HG02763 (cell line): ENCODE measurements around the gene FUS.

Experiments
- ATAC-seq: cut with Tn5 transposase; IDR thresholded peaks from one replicate; pipeline ENCODE4 v1.9.1; 2021; ENCODE audit warnings: mild to moderate bottlenecking, moderate library complexity; ENCODE audit not compliant: unreplicated experiment

Gene FUS

GRCh38 chr16:31200821-31201568, 21.1 kb downstream of the FUS start:
- ATAC-seq, result no peak

DNA sequence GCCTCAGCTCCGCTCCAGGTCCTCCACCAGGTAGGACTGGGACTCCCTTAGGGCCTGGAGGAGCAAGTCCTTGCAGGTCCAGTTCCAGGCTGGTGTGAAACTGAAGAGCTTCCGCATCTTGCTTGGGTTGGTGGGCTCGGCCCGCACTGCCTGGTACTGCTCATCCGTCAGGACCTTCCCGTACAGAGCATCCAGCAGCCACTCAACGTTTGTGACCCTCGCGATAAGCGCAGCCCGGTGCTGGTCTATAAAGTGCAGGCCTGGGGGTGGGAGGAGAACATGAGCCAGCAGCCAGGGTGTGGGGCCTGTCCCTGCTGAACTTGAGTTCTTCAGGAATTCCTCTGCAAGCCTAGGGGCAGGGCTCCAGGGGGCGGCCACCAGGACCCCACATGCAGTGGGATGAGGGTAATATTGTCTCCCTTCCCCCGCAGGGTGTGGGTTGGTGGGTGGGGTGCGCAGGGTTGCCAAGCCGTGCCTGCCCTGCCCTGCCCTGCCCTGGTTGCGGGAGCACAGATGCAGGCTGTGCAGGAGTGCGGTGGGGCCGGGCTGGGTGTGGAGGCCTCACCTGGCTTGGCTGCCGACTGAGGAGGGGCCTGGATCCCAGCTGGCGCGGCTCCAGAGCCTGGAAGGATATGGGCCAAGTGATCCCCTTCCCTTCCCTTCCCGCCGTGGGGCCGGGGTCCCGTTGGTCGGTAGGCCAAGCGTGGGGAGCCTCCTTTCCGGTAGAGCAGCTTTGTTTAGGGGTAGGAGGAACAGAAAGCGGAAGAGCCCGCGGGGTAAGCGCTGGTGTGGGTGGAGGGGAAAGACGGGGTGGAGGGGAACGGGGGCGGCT, 21.9 kb downstream of the FUS start:
- no peak for ATAC-seq

DNA sequence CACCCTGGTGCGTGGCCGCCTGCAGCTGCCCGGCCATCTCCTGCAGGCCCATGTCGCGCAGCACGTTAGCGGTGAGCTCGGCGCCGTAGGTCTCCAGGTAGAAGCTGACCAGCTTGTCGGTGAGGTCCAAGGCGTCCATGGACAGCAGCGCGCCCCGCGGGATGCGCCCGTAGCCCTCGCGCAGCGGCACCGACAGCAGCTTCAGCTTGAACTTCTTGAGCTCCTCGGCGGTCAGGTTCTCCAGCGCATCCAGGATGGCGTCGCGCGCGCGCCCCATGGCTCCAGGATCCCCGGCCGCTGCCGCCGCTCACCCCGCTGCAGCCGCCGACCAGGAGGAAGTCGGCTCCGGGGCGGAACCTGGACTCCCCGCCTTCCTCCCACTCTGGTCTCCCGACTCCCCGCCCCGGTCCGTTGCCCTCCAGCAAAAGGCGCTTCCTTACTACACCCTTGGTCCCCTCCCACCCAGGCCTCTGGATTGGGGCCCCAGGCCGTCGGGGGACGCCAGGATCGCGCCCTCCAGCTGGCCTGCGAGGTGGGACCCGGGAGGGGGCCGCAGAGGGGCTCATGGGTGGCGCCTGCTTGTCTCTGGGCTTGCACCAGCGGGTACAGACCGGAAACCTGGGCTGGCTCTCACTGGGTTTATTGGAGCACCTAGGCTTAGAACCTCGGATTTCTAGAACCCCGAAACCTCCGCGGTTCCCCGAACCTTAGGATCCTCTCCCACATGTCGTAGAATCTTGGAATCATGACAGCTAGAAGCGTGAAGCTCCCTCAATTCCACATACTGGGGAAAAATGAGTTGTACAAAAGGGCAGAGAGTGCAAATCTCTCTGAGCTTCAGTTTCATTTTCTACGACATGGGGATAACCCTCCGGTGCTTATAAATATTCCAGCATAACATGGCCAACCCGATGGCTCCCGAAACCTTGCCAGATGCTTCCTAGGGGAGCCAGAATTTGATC, 22.8 kb downstream of the FUS start, which contains the start of gene PYCARD:
TSS of gene PYCARD (minus strand) at position 347 of the 962 bp plus-strand sequence. CDS start at position 277, 70 bp downstream.
- no peak for ATAC-seq

DNA sequence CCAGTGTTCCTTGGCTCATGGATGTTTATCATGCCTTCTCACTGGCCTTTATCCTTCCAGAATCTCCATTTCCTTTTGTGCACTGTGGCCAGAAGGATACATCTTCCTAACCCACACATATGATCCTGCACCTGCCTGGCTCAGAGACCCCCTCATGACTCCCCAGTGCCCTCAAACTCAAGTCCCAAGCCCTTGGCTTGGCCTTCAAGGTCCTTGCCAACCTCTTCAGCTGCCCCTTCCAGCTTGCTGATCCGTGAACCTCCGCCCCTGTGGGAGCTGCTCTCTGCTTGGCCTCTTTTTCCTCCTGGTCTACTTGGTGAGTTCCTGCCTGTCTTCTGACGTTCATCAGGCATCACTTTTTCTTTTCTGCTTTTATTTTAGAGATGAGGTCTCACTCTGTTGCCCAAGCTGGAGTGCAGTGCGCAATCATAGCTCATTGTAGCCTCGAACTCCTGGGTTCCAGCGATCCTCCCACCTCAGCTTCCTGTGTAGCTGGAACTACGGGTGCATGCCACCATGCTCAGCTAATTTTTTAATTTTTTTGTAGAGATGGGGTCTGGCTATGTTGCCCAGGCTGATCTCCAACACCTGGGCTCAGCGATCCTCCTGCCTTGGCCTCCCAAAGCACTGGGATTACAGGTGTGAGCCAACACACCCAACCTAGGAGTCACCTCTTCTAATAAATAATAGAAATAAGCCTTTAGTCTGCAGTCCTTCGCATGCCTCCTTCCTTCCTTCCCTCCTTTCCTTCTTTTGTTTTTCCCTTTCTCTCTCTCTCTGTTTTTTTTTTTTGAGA, 25.1 kb downstream of the FUS start:
- ATAC-seq, result no peak

DNA sequence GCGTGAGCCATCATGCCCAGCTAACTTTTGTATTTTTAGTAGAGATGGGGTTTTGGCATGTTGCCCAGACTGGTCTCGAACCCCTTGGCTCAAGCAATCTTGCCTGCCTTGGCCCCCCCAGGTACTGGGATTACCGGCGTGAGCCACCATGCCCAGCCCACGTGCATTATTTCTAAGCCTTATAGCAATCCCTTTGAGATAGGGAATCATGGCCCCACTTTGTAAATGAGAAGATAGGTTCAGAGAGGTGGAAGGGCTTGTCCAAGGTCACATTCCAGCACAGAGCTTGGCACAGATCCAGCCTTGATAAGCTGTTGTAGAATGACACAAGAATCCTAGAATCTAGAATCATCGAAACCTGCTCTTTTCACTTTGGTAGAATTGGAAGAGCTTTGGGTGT, 26.8 kb downstream of the FUS start:
- no peak for ATAC-seq

DNA sequence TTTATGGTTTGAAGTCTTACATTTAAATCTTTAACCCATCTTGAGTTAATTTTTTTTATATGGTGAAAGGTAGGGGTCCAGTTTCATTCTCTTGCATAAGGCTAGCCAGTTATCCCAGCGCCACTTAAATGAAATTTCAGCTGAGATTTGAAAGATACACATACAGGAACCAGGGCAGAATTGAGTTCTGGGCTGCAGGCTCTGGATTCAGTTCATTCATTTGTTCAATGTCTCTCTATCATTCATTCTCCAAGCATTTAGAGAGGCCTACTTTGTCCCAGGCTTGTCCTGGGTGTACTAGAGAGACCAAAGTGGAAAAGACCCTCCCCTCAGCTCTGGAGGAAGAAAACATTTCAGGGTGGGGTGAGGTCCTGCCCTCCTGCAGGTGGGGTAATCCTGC, 33.4 kb downstream of the FUS start:
- no peak for ATAC-seq

- ATAC-seq, result no peak
These were observed 34.2 kb downstream of the FUS start, which contains the start of gene TRIM72 for GRCh38 chr16:31213877-31214707. Gene TRIM72, plus strand, starts transcription at chr16:31214119. Its CDS starts 620 bp downstream, at chr16:31214739.

DNA sequence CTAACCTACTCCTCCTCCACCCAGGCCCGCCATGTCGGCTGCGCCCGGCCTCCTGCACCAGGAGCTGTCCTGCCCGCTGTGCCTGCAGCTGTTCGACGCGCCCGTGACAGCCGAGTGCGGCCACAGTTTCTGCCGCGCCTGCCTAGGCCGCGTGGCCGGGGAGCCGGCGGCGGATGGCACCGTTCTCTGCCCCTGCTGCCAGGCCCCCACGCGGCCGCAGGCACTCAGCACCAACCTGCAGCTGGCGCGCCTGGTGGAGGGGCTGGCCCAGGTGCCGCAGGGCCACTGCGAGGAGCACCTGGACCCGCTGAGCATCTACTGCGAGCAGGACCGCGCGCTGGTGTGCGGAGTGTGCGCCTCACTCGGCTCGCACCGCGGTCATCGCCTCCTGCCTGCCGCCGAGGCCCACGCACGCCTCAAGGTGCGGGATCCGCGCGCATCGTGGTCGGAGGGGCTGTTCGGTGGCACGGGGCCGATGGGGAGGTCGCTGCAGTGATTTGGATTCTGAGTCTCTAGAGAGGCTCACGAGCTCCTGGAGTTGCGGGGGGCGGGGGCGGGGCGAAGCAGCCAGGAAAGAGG, 34.9 kb downstream of the FUS start:
- no peak for ATAC-seq

DNA sequence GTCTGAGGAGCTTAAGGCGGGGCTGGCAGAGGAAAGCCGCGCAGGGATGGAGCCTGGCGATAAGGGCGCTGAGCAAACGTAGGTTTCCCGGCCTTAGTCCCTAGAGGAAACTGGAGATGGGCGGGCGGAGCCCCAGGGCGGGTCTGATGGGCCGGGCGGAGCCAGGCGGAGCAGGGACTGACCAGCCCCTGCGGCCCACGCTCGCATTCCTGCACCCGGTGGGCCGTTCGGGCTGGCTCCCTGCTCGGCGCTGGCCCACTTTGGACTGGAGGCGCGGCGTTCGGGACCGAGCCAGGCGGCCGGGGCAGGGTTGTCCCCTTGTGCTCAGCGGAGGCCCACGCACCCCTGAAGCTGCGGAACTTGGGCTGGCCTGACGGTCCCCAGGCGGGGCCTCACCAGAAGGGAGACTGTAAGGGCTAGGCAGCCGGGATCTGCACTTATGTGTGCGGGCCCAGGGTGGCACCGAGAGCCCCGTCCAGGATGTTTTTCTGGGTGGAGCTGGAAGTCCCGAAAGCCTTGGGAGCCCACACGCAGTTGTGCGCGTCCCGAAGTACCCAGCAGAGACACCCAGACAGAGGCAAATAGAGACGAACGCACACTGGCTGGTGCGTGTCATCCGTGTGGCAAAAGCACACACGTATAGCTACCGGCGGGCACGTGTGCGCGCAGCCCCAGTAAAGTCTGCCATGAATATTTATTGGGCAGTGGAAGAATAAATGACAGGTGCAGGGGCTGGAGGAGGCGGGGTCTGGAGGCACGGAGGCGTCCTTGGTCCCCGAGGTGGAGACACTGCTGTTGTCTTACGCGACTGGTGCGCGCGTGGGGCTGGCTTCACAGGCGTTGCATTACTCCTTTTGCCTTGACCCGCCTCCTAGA, 35.6 kb downstream of the FUS start:
- no peak for ATAC-seq

- ATAC-seq, result no peak
These were observed 36.6 kb downstream of the FUS start, which contains the start of gene PYDC1 for GRCh38 chr16:31216422-31217135. Gene PYDC1, minus strand, starts transcription at chr16:31217135. Its CDS starts 107 bp downstream, at chr16:31217028.

GRCh38 chr16:31217136-31217530, 37.2 kb downstream of the FUS start:
- ATAC-seq, result no peak

DNA sequence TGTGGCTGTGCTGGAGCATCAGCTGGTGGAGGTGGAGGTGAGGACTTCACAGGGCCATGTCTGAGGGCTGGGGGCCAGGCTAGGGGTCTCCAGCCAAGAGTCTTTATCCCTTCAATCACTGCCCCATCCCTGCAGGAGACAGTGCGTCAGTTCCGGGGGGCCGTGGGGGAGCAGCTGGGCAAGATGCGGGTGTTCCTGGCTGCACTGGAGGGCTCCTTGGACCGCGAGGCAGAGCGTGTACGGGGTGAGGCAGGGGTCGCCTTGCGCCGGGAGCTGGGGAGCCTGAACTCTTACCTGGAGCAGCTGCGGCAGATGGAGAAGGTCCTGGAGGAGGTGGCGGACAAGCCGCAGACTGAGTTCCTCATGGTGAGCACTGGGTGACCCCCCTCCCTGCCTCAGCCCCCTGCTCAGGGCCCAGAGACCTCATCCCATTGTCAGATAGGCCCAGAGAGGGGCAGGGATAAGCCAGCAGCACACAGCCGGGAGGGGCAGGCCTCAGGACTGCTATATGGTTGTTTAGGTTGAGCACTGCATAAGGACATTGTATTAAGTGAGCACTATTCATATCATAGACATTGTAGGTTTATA, 39.3 kb downstream of the FUS start:
- no peak for ATAC-seq

DNA sequence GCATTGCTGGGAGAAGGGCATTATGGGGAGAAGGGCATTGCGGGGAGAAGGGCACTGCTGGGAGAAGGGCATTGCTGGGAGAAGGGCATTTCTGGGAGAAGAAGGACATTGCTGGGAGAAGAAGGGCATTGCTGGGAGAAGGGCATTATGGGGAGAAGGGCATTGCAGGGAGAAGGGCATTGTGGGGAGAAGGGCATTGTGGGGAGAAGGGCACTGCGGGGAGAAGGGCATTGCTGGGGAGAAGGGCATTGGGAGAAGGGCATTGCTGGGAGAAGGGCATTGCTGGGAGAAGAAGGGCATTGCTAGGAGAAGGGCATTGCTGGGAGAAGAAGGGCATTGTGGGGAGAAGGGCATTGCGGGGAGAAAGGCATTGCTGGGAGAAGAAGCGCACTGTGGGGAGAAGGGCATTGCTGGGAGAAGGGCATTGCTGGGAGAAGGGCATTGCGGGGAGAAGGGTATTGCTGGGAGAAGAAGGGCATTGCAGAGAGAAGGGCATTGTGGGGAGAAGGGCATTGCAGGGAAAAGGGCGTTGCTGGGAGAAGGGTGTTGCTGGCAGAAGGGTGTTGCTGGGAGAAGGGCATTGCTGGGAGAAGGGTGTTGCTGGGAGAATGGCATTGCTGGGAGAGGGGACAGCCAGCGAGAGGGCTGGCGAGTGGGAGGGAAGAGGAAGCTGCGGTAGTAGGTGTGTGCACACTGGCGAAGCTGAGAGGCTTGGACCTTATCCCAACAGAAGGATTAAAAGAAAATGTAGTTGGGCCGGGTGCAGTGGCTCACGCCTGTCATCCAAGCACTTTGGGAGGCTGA, 41.6 kb downstream of the FUS start:
- ATAC-seq, result no peak

GRCh38 chr16:31223044-31223443, 43.1 kb downstream of the FUS start:
- no peak for ATAC-seq

- no peak for ATAC-seq
These were observed 44.4 kb downstream of the FUS start for GRCh38 chr16:31224092-31224955.
